HG03521 (cell line): ENCODE data around the gene MYEF2.

ENCODE experiments used
- ATAC-seq: cut with Tn5 transposase; IDR thresholded peaks from one replicate; pipeline ENCODE4 v1.9.1; 2021; ENCODE audit warnings: mild to moderate bottlenecking, moderate library complexity; ENCODE audit not compliant: unreplicated experiment

The MYEF2 gene

GRCh38 chr15:48089702-48090101 is 88.4 kb downstream of the MYEF2 start:
- no peak for ATAC-seq

GRCh38 chr15:48087844-48088243 is 90.3 kb downstream of the MYEF2 start:
- ATAC-seq: no peak

GRCh38 chr15:48086576-48086975 is 91.5 kb downstream of the MYEF2 start:
- ATAC-seq: no peak

- ATAC-seq: no peak
Observed at GRCh38 chr15:48086133-48086532, 92.0 kb downstream of the MYEF2 start.

GRCh38 chr15:48085591-48085930 is 92.5 kb downstream of the MYEF2 start:
- no peak for ATAC-seq

- no peak for ATAC-seq
Observed at GRCh38 chr15:48084759-48085590, 93.1 kb downstream of the MYEF2 start.
